BJ (cell line): Measurements from ENCODE around the gene F12. TPM values are rescaled to one million over a fixed set of nuclear protein-coding genes. Genes with fewer than 3 reads are reported as not detected.
"Not testable (repeated sequence)": the region's sequence is repeated elsewhere in the genome, so short reads cannot be mapped to it uniquely, and the experiment has no call there.

Source experiments
- CTCF ChIA-PET: fragments of 350-600 bp; formaldehyde crosslinking; extraction: SDS; loops from one replicate; lab custom pipeline; 2021; ENCODE audit warnings: antibody characterized with exemption, inconsistent platforms; lab: Yijun Ruan, JAX
- POLR2A ChIA-PET: fragments of 300-600 bp; sonication (Branson Sonifier 250); formaldehyde crosslinking; extraction: SDS; loops from one replicate; lab custom pipeline; 2021; ENCODE audit warnings: antibody characterized with exemption; lab: Charles Lee
- DNase-seq: peaks from one replicate; pipeline ENCODE4 v3.0.0-alpha.2; 2011; ENCODE audit warnings: low read depth
- H3K27me3 ChIP-seq: 2 replicates; pipeline ENCODE4 v1.6.0; 2011; ENCODE audit warnings: low read length; ENCODE audit not compliant: control insufficient read depth, insufficient read depth
- H3K36me3 ChIP-seq: 2 replicates; pipeline ENCODE4 v1.5.1; 2011; ENCODE audit warnings: low read length; ENCODE audit not compliant: control insufficient read depth, insufficient read depth
- H3K4me3 ChIP-seq: 2 replicates; pipeline ENCODE4 v1.5.1; 2011; ENCODE audit warnings: low read depth, mild to moderate bottlenecking, control low read depth, low read length
- polyA plus RNA-seq: library from polyadenylated mRNA; depleted of rRNA; stranded (reverse); fragments of >200 nt; gene quantifications from 2 replicates; pipeline ENCODE4 v1.2.3, GENCODE V29; 2011
- TF ChIP-seq, protein P1 (sequence below): IDR thresholded peaks from 2 replicates; pipeline ENCODE4 v1.5.1; 2011; ENCODE audit warnings: low read depth, mild to moderate bottlenecking, control low read depth, inconsistent platforms, low read length, moderate library complexity; ENCODE audit not compliant: insufficient read depth

F12 gene
- polyA plus RNA-seq, 1 experiment, result 0.69 TPM

DNA sequence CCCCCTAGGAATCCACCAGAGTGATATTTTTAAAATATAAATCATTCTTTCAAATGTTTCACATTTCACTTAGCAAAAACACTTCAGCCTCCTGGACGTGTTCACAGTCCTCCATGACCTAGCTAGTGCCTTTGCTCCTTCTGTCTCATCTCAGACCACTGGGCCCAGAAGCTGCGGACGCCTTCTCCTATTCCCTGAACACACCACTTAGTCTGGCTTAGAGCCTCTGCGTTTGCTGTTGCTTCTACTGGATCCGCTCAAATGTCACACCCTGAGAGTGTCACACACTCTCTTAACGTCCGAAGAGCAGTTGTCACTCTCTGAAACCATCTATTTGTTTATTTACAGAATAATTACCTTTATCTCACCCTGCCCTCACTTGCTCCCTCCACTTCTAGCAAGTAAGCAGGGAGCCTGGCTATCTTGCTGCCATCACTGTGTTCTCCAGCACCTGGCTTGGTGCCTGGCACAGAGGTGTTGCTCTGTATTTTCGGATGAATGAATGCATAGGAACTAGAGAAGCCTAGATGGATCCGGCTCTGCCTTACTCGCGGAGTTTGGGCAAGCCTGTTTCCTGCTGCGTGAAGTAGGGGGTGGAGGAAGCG lies 15.9 kb upstream of the F12 start:
- 0 out of 2 replicates have a peak, but pooled peaks cover 2% of the 10 kb centered on the region for H3K36me3 ChIP-seq
- DNase-seq, result no peak
- ChIA-PET CTCF (interaction anchor here (0.6 to 6.2 kb wide), 2 partner anchors 22 to 36 kb away, joined by 3 to 48 read pairs; no protein-coding TSS in a partner anchor), POLR2A (interaction anchor here (0.7 kb wide), 1 partner anchor 23 kb away, joined by 3 read pairs; no protein-coding TSS in a partner anchor)
- TF ChIP-seq, protein P1, sequence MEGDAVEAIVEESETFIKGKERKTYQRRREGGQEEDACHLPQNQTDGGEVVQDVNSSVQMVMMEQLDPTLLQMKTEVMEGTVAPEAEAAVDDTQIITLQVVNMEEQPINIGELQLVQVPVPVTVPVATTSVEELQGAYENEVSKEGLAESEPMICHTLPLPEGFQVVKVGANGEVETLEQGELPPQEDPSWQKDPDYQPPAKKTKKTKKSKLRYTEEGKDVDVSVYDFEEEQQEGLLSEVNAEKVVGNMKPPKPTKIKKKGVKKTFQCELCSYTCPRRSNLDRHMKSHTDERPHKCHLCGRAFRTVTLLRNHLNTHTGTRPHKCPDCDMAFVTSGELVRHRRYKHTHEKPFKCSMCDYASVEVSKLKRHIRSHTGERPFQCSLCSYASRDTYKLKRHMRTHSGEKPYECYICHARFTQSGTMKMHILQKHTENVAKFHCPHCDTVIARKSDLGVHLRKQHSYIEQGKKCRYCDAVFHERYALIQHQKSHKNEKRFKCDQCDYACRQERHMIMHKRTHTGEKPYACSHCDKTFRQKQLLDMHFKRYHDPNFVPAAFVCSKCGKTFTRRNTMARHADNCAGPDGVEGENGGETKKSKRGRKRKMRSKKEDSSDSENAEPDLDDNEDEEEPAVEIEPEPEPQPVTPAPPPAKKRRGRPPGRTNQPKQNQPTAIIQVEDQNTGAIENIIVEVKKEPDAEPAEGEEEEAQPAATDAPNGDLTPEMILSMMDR, result no peak
- H3K4me3 ChIP-seq, result peak overlapping the region; percentile 49
- no peaks in the 10 kb centered on the region for H3K27me3 ChIP-seq

DNA sequence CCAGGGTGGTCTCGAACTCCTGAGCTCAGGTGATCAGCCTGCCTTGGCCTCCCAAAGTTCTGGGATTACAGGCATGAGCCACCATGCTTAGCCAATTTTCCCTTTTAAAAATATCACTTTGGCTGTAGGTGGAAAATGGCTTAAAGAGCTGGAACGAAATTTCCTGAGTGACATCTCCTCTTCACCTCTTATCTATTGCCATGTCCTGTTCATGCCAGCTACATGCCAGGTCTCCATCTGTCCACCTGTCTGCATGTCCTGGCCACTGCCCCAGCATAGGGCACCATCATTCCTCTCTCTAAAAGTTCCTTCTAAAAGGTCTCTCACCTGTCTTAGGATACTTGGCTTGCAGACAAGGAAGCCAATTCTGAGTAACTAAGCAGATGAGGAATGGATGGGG lies 14.3 kb upstream of the F12 start:
- Histone ChIP-seq H3K36me3 (no peaks in the 10 kb centered on the region), H3K4me3 (no peak overlapping the region), H3K27me3 (no peaks in the 10 kb centered on the region)
- TF ChIP-seq, protein P1, result no peak
- no peak for DNase-seq
- CTCF ChIA-PET, result interaction anchor here (0.9 to 6.2 kb wide), 5 partner anchors 9 to 34 kb away, joined by 3 to 48 read pairs (median 4); no protein-coding TSS in a partner anchor
- POLR2A ChIA-PET, result no interaction called here

DNA sequence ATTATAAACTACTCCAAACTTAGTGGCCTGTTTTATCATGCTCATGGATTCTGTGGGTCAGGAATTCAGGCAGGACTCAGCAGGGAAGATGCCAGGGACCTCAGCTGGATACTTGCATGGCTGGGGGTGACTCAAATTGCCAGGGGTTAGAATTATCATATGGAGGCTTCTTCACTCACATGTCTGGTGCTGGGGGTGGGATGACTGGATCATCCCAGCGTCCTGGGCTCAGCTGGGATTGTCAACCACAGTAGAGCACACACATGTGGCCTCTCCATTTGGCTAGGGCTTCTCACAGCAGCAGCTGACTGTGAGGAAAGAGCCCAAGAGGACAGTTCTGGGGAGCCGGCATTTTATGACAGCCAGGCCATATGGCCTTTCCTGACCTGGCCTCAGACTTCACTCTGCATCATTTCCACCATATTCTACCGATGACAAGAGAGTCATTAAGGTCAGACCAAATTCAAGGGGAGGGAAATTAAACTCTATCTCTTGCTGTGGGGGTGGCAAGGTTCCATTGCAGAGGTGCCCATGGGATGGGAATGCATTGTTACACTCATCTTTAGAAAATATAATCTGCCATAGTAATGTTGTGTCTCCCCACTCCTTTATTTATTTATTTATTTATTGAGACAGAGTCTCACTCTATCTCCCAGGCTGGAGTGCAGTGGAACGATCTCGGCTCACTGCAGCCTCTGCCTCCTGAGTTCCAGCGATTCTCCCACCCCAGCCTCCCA lies 11.9 kb upstream of the F12 start:
- no peaks in the 10 kb centered on the region for H3K27me3 ChIP-seq
- CTCF ChIA-PET, result interaction anchor here (0.6 to 2.3 kb wide), 3 partner anchors 17 to 103 kb away, joined by 3 to 8 read pairs (median 7); no protein-coding TSS in a partner anchor
- DNase-seq, result no peak
- no peaks in the 10 kb centered on the region for H3K36me3 ChIP-seq
- TF ChIP-seq, protein P1, result no peak
- no peak overlapping the region for H3K4me3 ChIP-seq
- POLR2A ChIA-PET, result no interaction called here

- CTCF ChIA-PET, result interaction anchor here (8.7 kb wide), 1 partner anchor 16 kb away, joined by 89 read pairs; no protein-coding TSS in a partner anchor
- H3K27me3 ChIP-seq, H3K4me3 ChIP-seq, POLR2A ChIA-PET, DNase-seq, H3K36me3 ChIP-seq: not testable (repeated sequence)
These were observed 11.1 kb upstream of the F12 start for GRCh38 chr5:177420472-177420871.

- Histone ChIP-seq H3K27me3 (peaks cover 2% of the 10 kb centered on the region; the same call in 1 of the 2 replicates), H3K36me3 (no peaks in the 10 kb centered on the region), H3K4me3 (no peak overlapping the region)
- CTCF ChIA-PET, result interaction anchor here (0.7 to 8.7 kb wide), 5 partner anchors 10 to 38 kb away, joined by 3 to 89 read pairs (median 3); no protein-coding TSS in a partner anchor
- TF ChIP-seq, protein P1, result no peak
- POLR2A ChIA-PET, result no interaction called here
- no peak for DNase-seq
These were observed 9.7 kb upstream of the F12 start for GRCh38 chr5:177419046-177419445.

- H3K36me3 ChIP-seq, H3K4me3 ChIP-seq, H3K27me3 ChIP-seq, POLR2A ChIA-PET, DNase-seq: not testable (repeated sequence)
- CTCF ChIA-PET, result interaction anchor here (1.2 to 8.7 kb wide), 3 partner anchors 13 to 28 kb away, joined by 3 to 89 read pairs (median 4); no protein-coding TSS in a partner anchor
These were observed 7.7 kb upstream of the F12 start for GRCh38 chr5:177417081-177417480.
